Trophoblast cell (in vitro differentiated cells and primary cell): Measurements from ENCODE around the gene WLS.

Source experiments
- DNase-seq, 2 donors: peaks; one replicate each; pipeline ENCODE4 v3.0.0-alpha.2; 2016
- H2AFZ ChIP-seq: 2 replicates; pipeline ENCODE4 v1.6.1; 2013; ENCODE audit warnings: low read length, moderate library complexity, mild to moderate bottlenecking; ENCODE audit not compliant: insufficient read depth, poor library complexity
- H2AK5ac ChIP-seq: 2 replicates; pipeline ENCODE4 v1.6.1; 2013; ENCODE audit warnings: mild to moderate bottlenecking, low read length
- H2BK120ac ChIP-seq: 2 replicates; pipeline ENCODE4 v1.6.1; 2013; ENCODE audit warnings: low read length, mild to moderate bottlenecking, moderate library complexity; ENCODE audit not compliant: insufficient read depth, poor library complexity
- H2BK12ac ChIP-seq: 2 replicates; pipeline ENCODE4 v1.6.1; 2013; ENCODE audit warnings: mild to moderate bottlenecking, low read length, moderate library complexity
- H2BK5ac ChIP-seq: 2 replicates; pipeline ENCODE4 v1.6.1; 2013; ENCODE audit warnings: low read length, low read depth, moderate library complexity, mild to moderate bottlenecking; ENCODE audit not compliant: poor library complexity
- H3K14ac ChIP-seq: 2 replicates; pipeline ENCODE4 v1.6.1; 2013; ENCODE audit warnings: mild to moderate bottlenecking, low read length
- H3K18ac ChIP-seq: 2 replicates; pipeline ENCODE4 v1.6.1; 2013; ENCODE audit warnings: mild to moderate bottlenecking, low read length
- H3K23ac ChIP-seq: 2 replicates; pipeline ENCODE4 v1.6.1; 2013; ENCODE audit warnings: low read length
- H3K27ac ChIP-seq: 2 replicates; pipeline ENCODE4 v1.5.1; 2013; ENCODE audit warnings: low read depth, mild to moderate bottlenecking, inconsistent platforms, low read length, moderate library complexity
- H3K27me3 ChIP-seq: 2 replicates; pipeline ENCODE4 v1.6.1; 2013; ENCODE audit warnings: inconsistent platforms, mild to moderate bottlenecking, low read length, moderate library complexity; ENCODE audit not compliant: insufficient read depth
- H3K36me3 ChIP-seq, 2 experiments: 1 replicate in 1 of 2; 2 replicates in 1 of 2; pipeline ENCODE4 v1.6.1; 2013; ENCODE audit warnings: low read length in 2 of 2, mild to moderate bottlenecking in 2 of 2, moderate library complexity in 1 of 2; ENCODE audit not compliant: insufficient read depth in 2 of 2, control insufficient read depth in 1 of 2
- H3K4ac ChIP-seq: 2 replicates; pipeline ENCODE4 v1.6.1; 2013; ENCODE audit warnings: low read depth, mild to moderate bottlenecking, low read length, moderate library complexity
- H3K4me1 ChIP-seq, 2 experiments: 1 replicate in 1 of 2; 2 replicates in 1 of 2; pipeline ENCODE4 v1.6.1; 2013; ENCODE audit warnings: low read length in 2 of 2, mild to moderate bottlenecking in 2 of 2, moderate library complexity in 1 of 2; ENCODE audit not compliant: insufficient read depth in 2 of 2, control insufficient read depth in 1 of 2
- H3K4me2 ChIP-seq: 2 replicates; pipeline ENCODE4 v1.6.1; 2013; ENCODE audit warnings: inconsistent platforms, mild to moderate bottlenecking, low read length, moderate library complexity
- H3K4me3 ChIP-seq: 2 replicates; pipeline ENCODE4 v1.5.1; 2013; ENCODE audit warnings: mild to moderate bottlenecking, low read depth, low read length, inconsistent platforms
- H3K79me1 ChIP-seq: one replicate; pipeline ENCODE4 v1.6.1; 2013; ENCODE audit warnings: low read length
- H3K79me2 ChIP-seq: 2 replicates; pipeline ENCODE4 v1.6.1; 2013; ENCODE audit warnings: low read length, mild to moderate bottlenecking; ENCODE audit not compliant: control insufficient read depth, insufficient read depth, poor library complexity
- H3K9ac ChIP-seq: 2 replicates; pipeline ENCODE4 v1.6.1; 2013; ENCODE audit warnings: mild to moderate bottlenecking, low read length
- H3K9me3 ChIP-seq: 2 replicates; pipeline ENCODE4 v1.6.1; 2013; ENCODE audit warnings: low read depth, mild to moderate bottlenecking, control low read depth, inconsistent platforms, low read length; ENCODE audit not compliant: insufficient read depth
- H4K12ac ChIP-seq: 2 replicates; pipeline ENCODE4 v1.6.1; 2013; ENCODE audit warnings: low read depth, mild to moderate bottlenecking, low read length, moderate library complexity
- H4K8ac ChIP-seq: 2 replicates; pipeline ENCODE4 v1.6.1; 2013; ENCODE audit warnings: low read depth, mild to moderate bottlenecking, low read length, moderate library complexity
- H4K91ac ChIP-seq: one replicate; pipeline ENCODE4 v1.6.1; 2013; ENCODE audit warnings: low read depth, mild to moderate bottlenecking, low read length, moderate library complexity
- WGBS: extraction: QIAGEN DNeasy Blood & Tissue Kit; methylation state at CpG from one replicate; pipeline ENCODE4 v1.1.7; 2013; ENCODE audit warnings: missing lambda C conversion rate; ENCODE audit not compliant: insufficient read length, insufficient coverage; ENCODE audit errors: extremely low coverage; 5-methylcytosine and 5-hydroxymethylcytosine counted together

WLS gene

DNA sequence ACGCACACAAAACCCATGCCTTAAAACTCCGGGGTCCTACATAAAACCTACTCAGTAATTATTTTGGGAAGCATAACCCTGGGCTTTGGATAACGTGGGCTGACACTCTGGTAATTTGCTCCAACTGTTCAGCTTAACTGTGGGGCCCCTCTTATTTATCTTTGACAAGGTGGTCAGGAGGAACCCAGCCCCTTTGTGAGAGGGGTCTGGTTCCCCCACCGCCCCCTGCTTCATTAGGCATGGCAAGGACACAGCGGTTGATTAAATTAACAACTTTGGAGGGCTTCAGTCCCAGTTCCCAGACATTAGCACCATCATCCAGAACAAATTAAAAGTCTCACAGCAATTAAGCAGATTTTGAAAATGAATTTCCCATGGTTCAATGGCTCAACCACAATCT lies 14.7 kb downstream of the WLS start:
- WGBS, result no CpG with 5 or more reads among the region's 5 CpGs
- Histone ChIP-seq H3K4me1 (peaks cover 14 to 24% of the 10 kb centered on the region in 2 experiments), H3K4me2 (no peak overlapping the region), H2BK12ac (peak overlapping the region; percentile 63), H3K79me1 (peaks cover 21% of the 10 kb centered on the region), H2BK5ac (peak overlapping the region; percentile 54), H3K4me3 (no peak overlapping the region), H4K12ac (peak overlapping the region; percentile 22), H3K9me3 (no peaks in the 10 kb centered on the region), H4K91ac (peak overlapping the region; percentile 50), H3K4ac (peak overlapping the region; percentile 92), H3K23ac (no peak overlapping the region), H2AK5ac (peak overlapping the region; percentile 26), H3K36me3 (peaks cover 0 to 2% of the 10 kb centered on the region in 2 experiments), H3K79me2 (peaks cover 9% of the 10 kb centered on the region), H3K18ac (peak overlapping the region; percentile 33), H3K27me3 (no peaks in the 10 kb centered on the region), H4K8ac (peak overlapping the region; percentile 69), H3K27ac (peak overlapping the region; percentile 43), H3K14ac (peak overlapping the region; percentile 64), H2AFZ (no peak overlapping the region), H2BK120ac (peak overlapping the region; percentile 64), H3K9ac (peak overlapping the region; percentile 50)
- no peak for DNase-seq

DNA sequence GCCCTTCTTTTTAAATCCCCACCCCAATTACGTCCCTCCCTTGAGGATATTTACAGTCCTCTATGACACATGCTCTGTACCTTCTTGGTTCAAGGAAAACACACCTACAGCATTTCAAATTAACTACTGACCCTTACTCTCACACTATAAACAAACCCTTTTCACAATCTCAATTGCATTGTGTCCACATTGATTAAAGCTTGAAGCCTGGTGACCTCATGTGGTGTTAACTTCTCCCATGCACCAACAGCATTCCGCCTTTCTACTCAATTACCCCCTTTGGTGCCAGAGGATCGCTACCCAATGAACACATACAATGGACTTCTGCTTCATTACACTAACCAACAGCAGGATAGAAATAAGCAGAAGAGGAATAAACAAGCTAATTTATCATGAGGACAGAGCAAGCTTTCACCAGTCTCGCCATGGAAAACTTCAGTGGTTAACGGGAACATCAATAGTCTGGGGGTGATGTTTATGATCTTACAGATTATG lies 15.2 kb downstream of the WLS start:
- Histone ChIP-seq H2AFZ (no peak overlapping the region), H3K79me1 (peaks cover 18% of the 10 kb centered on the region), H3K9ac (no peak overlapping the region), H4K91ac (peak overlapping the region; percentile 50), H3K14ac (peak overlapping the region; percentile 63), H3K27ac (peak overlapping the region; percentile 55), H2AK5ac (no peak overlapping the region), H3K4ac (peak overlapping the region; percentile 92), H3K4me2 (no peak overlapping the region), H3K27me3 (no peaks in the 10 kb centered on the region), H2BK12ac (peak overlapping the region; percentile 63), H4K8ac (no peak overlapping the region), H3K23ac (peak overlapping the region; percentile 40), H4K12ac (no peak overlapping the region), H3K4me3 (no peak overlapping the region), H3K9me3 (no peaks in the 10 kb centered on the region), H2BK120ac (no peak overlapping the region), H3K18ac (no peak overlapping the region), H3K79me2 (peaks cover 9% of the 10 kb centered on the region), H2BK5ac (no peak overlapping the region), H3K36me3 (peaks cover 0 to 2% of the 10 kb centered on the region in 2 experiments), H3K4me1 (peaks cover 13 to 20% of the 10 kb centered on the region in 2 experiments)
- no CpG with 5 or more reads among the region's 5 CpGs for WGBS
- no peak for DNase-seq

DNA sequence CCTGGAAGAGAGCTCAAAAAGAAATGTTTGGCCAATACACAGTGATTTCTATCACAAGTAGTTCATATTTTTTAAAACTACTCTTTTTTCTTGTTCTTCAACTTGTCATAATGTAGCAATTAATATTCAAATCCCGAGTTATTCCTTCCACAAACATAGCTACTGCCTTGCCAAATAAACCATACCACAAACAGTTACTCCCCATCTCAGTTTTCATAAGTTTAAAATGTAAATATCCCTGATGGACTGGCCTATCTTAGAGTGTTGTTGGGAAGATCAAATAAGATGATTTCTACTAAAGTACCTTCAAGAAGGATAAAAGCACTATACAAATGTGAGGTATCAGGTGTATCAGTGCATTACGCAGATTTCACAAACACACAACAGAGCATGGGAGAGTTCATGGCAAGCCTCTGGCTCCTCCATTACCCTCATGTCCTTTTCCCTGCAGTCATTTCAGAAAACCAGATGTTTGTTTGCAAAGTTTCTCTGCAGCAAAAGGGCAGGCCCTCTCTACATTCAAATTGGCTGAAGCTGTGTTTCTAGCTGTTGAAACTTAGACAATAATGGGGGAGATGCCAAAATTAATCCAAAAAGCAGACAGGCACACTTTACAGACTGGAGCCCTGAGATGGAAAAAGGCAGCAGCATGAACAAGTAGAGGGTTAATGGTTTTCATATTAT lies 16.1 kb downstream of the WLS start:
- Histone ChIP-seq H3K4me1 (peaks cover 14 to 20% of the 10 kb centered on the region in 2 experiments), H3K14ac (no peak overlapping the region), H3K79me1 (peaks cover 18% of the 10 kb centered on the region), H2BK5ac (no peak overlapping the region), H3K9ac (no peak overlapping the region), H3K79me2 (peaks cover 9% of the 10 kb centered on the region), H4K8ac (no peak overlapping the region), H3K36me3 (peaks cover 0 to 2% of the 10 kb centered on the region in 2 experiments), H4K12ac (no peak overlapping the region), H3K4me2 (no peak overlapping the region), H3K4ac (peak overlapping the region; percentile 78), H3K27me3 (no peaks in the 10 kb centered on the region), H2BK120ac (no peak overlapping the region), H3K27ac (peak overlapping the region; percentile 77), H3K23ac (no peak overlapping the region), H2BK12ac (no peak overlapping the region), H4K91ac (no peak overlapping the region), H3K4me3 (no peak overlapping the region), H3K9me3 (no peaks in the 10 kb centered on the region), H2AK5ac (no peak overlapping the region), H2AFZ (no peak overlapping the region), H3K18ac (no peak overlapping the region)
- no peak for DNase-seq
- no CpG with 5 or more reads among the region's 2 CpGs for WGBS

DNA sequence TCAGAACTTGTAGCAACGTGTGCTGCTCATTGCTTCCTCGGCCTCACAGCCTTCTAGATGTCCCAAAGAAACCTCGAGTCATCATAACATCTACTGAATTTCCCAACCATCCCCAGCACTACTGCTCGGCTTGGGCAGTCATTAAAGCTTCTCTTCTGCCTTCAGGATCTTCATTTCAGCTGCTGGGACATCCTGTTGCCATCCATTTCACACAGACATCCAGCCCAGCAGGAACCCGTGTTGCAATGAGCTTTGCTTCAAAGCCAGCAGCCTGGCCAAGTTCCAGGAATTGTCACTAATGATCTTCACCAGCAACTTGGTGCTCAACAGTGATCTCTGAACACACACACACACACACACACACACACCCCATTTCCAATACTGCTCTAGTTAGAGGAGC lies 18.5 kb downstream of the WLS start:
- peak overlapping the region; percentile 27 for H2BK12ac ChIP-seq
- H3K14ac ChIP-seq, result no peak overlapping the region
- no peaks in the 10 kb centered on the region for H3K9me3 ChIP-seq
- no peak overlapping the region for H2AK5ac ChIP-seq
- H3K4me1 ChIP-seq, result peaks cover 14 to 21% of the 10 kb centered on the region in 2 experiments
- no peak for DNase-seq
- H4K8ac ChIP-seq, result no peak overlapping the region
- no peak overlapping the region for H3K4me3 ChIP-seq
- no peak overlapping the region for H3K9ac ChIP-seq
- H3K27me3 ChIP-seq, result no peaks in the 10 kb centered on the region
- H3K18ac ChIP-seq, result no peak overlapping the region
- no CpG with 5 or more reads among the region's 5 CpGs for WGBS
- peaks cover 0 to 2% of the 10 kb centered on the region in 2 experiments for H3K36me3 ChIP-seq
- no peak overlapping the region for H4K12ac ChIP-seq
- H3K27ac ChIP-seq, result no peak overlapping the region
- H2BK5ac ChIP-seq, result no peak overlapping the region
- H2BK120ac ChIP-seq, result no peak overlapping the region
- no peak overlapping the region for H3K4me2 ChIP-seq
- no peak overlapping the region for H2AFZ ChIP-seq
- H3K79me2 ChIP-seq, result peaks cover 10% of the 10 kb centered on the region
- H3K4ac ChIP-seq, result peak overlapping the region; percentile 76
- H3K23ac ChIP-seq, result no peak overlapping the region
- no peak overlapping the region for H4K91ac ChIP-seq
- H3K79me1 ChIP-seq, result peaks cover 15% of the 10 kb centered on the region
